PFSK-1 (cell line): ENCODE results near the gene ACTR2.

Experiments used
- FOXP2 ChIP-seq: optimal IDR thresholded peaks from 2 replicates; pipeline ENCODE3; 2011; ENCODE audit warnings: borderline replicate concordance, control low read depth, inconsistent platforms; ENCODE audit not compliant: insufficient read depth; ENCODE audit errors: extremely low read length, extremely low read depth
- POLR2AphosphoS5 ChIP-seq: IDR thresholded peaks from 2 replicates; pipeline ENCODE4 v1.6.1; 2012; ENCODE audit warnings: low read depth, mild to moderate bottlenecking, control low read depth, low read length, moderate library complexity
- REST ChIP-seq, 2 experiments: IDR thresholded peaks; 2 replicates each; pipeline versions ENCODE4 v1.6.1 to v1.8.0; 2011 to 2012; ENCODE audit warnings: low read depth in 2 of 2, low read length in 2 of 2, control low read depth in 1 of 2, inconsistent platforms in 1 of 2, mild to moderate bottlenecking in 1 of 2, moderate library complexity in 1 of 2; ENCODE audit not compliant: insufficient read depth in 1 of 2
- SIN3A ChIP-seq: IDR thresholded peaks from 2 replicates; pipeline ENCODE4 v1.6.1; 2012; ENCODE audit warnings: mild to moderate bottlenecking, low read length, moderate library complexity, borderline replicate concordance; ENCODE audit not compliant: insufficient read depth
- TAF1 ChIP-seq: IDR thresholded peaks from 2 replicates; pipeline ENCODE4 v1.6.1; 2012; ENCODE audit warnings: low read length, control low read depth, borderline replicate concordance; ENCODE audit not compliant: insufficient read depth

Gene ACTR2

GRCh38 chr2:65214843-65215242 is 12.8 kb upstream of the ACTR2 start:
- no peak for TF ChIP-seq REST (IDR thresholded peaks at IDR 0.05; ENCODE audit: insufficient read depth in 1 of 2, low read depth in 2 of 2, low read length in 2 of 2)
- TF ChIP-seq SIN3A, result no peak
- TF ChIP-seq TAF1, result no peak
- TF ChIP-seq FOXP2, result no peak
- no peak for TF ChIP-seq POLR2AphosphoS5

DNA sequence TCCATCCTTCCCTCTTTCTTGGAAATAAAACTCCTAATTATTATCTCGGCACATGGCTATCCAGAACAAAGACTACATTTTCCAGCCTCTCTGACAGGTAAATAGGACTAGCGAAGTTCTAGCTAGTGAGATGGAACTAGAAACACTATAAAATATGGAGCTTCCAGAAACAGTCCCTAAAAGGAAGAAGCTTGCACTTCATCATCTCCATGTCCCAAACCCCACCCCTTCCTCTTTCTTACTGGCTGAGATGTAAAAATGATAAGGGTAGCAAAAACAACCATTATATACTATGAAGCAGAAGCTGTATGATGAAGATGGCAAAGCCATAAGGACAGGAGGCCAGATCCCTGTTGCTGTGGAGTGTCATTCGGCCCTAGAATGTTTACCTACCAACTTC is 11.7 kb upstream of the ACTR2 start:
- TF ChIP-seq REST (IDR thresholded peaks at IDR 0.05; ENCODE audit: insufficient read depth in 1 of 2, low read depth in 2 of 2, low read length in 2 of 2), result no peak
- no peak for TF ChIP-seq TAF1
- TF ChIP-seq SIN3A, result no peak
- TF ChIP-seq FOXP2, result no peak
- TF ChIP-seq POLR2AphosphoS5, result no peak

DNA sequence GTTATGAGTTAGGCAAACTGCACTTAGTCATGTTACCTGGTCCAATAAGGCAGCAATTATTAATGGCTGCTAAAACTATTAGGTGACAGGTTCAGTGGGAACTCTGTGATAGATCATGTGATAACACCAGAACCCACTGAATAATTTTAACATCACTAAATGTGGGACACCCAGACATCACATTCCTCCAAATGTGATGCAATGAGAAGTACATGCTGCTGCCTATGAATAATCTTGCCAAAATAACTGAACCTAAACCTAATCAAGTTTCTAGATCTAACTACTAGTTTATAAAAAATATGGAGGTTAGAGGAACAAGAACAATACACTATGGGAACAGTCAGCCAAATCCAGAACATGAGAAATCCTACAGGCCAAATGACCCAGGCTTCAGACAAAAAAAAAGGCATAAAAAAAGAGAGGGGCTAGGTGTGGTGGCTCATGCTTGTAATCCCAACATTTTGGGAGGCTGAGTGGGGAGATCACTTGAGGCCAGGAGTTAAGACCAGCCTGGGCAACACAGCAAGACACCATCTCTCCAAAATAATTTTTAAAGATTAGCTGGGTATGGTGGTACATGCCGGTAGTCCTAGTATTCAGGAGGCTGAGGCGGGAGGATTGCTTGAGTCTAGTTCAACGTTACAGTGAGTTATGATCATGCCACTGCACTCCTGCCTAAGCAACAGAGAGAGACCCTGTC is 7.0 kb upstream of the ACTR2 start:
- TF ChIP-seq FOXP2 (no peak), POLR2AphosphoS5 (no peak), REST (IDR thresholded peaks at IDR 0.05; ENCODE audit: insufficient read depth in 1 of 2, low read depth in 2 of 2, low read length in 2 of 2) (no peak), TAF1 (no peak), SIN3A (no peak)

DNA sequence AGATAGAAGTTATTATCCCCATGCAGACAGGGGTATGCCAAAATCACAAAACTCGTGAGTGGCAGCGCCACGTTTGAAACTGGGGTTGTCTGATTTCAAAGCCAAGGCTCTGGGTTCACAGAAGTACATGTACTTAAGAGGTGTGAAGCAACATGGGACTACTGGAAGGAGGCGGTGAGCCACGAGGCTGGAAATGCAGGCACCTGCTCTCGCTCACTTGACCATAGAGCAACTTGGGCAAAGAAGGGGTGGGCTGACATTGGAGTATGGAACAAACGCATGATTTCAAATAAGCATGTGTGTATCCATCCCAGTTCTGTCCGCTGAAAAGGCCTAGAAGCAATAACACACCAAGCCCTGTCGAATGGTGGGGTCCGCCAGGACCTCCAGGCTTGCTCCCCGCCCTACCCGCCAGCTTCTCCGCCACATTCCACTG is 593 bp upstream of the ACTR2 start:
- TF ChIP-seq REST (IDR thresholded peaks at IDR 0.05; ENCODE audit: insufficient read depth in 1 of 2, low read depth in 2 of 2, low read length in 2 of 2) (no peak), POLR2AphosphoS5 (no peak), FOXP2 (no peak), SIN3A (no peak), TAF1 (no peak)

- no peak for TF ChIP-seq TAF1
- no peak; the same call in 1 of the 2 replicates for TF ChIP-seq POLR2AphosphoS5
- TF ChIP-seq SIN3A, result no peak
Measured at GRCh38 chr2:65228263-65228750, 676 bp downstream of the ACTR2 start.
